ENCODE data around the gene FAM3D.
"Not testable (repeated sequence)": the region's sequence is repeated elsewhere in the genome, so short reads cannot be mapped to it uniquely, and the experiment has no call there.

Gene FAM3D

DNA sequence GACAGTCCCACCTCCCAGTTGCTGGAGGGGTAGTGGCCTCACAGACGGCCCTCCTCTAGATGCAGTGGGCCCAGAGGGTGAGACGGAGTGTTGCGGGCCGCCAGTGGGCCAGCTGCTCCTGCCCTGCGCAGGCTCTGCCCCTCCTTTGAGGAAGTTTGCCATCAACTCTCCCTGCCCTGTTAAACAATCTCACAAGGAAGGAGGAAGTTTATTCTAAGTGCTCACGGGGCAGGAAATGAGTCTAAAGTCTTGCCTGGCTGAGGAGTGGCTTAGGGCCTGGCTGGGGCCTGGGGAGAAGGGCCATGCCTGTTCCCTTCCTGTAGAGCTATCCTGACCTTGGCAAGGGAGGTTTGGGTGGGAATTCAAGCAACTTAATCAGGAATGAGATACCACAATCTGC is at the start of gene FAM3D:
TSS of gene FAM3D (minus strand) at position 92 of the 400 bp plus-strand sequence. CDS start 11,211 bp downstream, outside the sequence.
- no peak for DNase-seq

GRCh38 chr3:58713715-58714401 is 47.3 kb upstream of the FAM3D start:
- DNase-seq = no peak

DNA sequence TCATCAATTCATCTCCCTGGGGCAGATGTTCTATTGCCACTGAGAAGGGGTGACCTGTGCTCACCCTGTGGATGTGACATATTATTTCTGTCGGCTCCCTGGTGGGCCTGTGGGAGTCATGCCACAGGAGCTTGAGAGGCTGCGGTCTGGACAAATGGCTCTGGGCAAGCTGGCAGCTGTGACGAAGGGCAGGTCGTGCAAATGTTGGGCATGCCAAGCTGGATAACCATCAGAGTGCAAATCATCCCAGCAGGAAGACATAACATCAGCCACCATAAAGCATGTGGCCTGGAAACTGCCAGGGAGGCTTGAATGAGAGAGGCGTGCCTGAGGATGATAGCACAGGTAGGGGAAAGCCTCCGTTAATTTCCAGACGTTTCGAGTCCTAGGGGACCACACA is 45.3 kb upstream of the FAM3D start:
- DNase-seq = no peak

DNA sequence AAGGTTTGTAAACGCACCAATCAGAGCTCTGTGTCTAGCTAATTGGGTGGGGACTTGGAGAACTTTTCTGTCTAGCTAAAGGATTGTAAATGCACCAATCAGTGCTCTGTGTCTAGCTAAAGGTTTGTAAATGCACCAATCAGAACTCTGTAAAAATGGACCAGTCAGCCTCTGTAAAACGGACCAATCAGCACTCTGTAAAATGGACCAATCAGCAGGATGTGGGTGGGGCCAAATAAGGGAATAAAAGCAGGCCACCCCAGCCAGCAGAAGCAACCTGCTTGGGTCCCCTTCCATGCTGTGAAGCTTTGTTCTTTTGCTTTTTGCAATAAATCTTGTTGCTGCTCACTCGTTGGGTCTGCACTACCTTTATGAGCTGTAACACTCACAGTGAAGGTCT is 42.4 kb upstream of the FAM3D start:
- DNase-seq = not testable (repeated sequence)

- DNase-seq = no peak
These were observed 41.7 kb upstream of the FAM3D start for GRCh38 chr3:58708116-58708791.

DNA sequence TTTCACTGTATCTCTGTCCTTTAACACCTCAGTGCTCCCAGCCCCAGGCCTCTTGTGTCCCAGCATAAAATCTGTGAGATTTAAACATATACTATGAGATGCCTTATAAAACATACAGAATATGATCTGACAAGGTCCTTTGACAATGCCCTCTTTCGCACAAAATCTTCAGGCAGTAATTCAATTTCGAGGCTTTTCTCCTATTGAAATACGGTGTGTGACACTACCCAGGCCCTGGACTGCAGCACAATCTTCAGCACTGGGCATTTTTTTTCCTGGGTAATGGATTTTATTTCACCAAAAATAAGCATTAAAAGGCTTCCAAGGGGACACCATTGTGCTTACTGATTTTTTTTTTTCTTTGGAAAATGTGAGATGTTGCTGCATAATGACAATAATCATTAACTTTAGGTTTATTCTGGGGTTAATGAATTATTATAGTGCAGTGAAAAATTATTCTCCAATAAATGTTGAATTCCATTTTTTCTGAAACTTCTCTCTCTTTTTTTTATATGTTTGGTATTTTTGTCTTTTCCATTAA is 40.9 kb upstream of the FAM3D start:
- DNase-seq = no peak

GRCh38 chr3:58706395-58707167 is 40.0 kb upstream of the FAM3D start:
- DNase-seq = no peak

- no peak for DNase-seq
These were observed 38.2 kb upstream of the FAM3D start for GRCh38 chr3:58704745-58705144.

DNA sequence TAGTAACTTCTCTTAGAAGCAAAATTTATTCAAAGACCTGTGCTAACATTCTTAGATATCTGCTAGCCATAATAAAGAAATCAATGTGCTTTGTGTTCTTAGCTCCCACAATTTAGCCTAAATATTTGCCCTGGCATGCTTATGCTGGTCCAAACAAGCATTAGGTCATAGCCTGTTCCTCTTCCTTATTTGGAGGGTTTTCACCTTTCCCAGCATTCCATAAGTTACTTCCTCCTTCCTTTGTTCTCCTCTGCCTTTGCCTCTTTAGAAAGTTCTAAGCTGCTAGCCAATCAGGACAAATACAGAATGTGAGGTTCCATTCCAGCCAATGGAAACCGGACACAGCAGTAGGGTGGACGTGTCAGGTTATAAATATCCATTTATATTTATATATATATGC is 37.7 kb upstream of the FAM3D start:
- DNase-seq = not testable (repeated sequence)

- no peak for DNase-seq
These were observed 31.7 kb upstream of the FAM3D start for GRCh38 chr3:58698246-58698645.

GRCh38 chr3:58697561-58697960 is 31.0 kb upstream of the FAM3D start:
- no peak for DNase-seq

DNA sequence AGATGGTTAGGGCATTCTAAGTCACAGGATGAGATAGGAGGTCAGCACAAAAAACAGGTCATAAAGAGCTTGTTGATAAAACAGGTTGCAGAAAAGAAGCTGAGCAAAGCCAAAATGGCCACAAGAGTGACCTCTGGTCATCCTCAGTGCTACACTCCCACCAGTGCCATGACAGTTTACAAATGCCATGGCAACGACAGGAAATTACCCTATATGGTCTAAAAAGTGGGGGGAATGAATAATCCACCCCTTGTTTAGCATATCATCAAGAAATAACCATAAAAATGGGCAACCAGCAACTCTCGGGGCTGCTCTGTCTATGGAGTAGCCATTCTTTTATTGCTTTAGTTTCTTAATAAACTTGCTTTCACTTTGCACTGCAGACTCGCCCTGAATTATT is 30.2 kb upstream of the FAM3D start:
- not testable (repeated sequence) for DNase-seq

- no peak for DNase-seq
These were observed 29.5 kb upstream of the FAM3D start for GRCh38 chr3:58696093-58696492.

DNA sequence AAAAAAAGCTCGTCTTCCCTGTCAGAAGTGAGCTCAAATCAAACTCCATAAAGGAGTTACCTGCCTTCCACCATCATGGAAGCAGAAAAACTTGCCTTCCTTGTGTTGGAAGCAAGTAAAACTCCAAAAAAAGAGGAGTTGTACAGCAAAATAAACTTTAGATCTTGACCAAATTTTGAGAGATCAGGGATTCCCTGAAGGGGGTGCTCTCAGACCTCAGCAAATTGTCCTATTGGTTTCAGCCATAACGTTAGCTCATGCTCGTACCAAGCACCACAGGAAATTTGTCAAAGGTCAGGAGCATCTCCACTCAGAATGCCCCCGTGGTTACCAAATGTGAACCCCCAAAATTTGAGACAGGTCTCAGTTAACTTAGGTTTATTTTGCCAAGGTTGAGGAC is 28.7 kb upstream of the FAM3D start:
- not testable (repeated sequence) for DNase-seq

- no peak for DNase-seq
These were observed 27.6 kb upstream of the FAM3D start for GRCh38 chr3:58693940-58694850.

DNA sequence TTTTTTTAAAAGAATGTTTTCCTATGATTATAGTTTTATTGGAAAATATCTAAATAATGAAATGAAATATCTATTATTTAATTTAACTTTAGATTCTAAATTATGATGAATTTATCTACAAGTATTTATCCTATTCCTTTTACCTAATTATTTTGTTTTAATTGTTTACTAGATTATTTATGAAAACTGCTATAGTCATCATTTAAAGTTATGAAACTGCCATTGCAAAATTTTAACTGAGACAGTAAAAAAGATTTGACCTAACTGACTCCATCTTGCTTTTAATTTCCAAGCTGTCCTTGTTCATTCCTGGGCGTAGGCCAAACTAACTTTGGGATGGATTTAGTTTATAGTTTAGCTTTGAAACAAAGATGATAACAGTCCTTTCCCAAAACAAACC is 25.9 kb upstream of the FAM3D start:
- DNase-seq = no peak

DNA sequence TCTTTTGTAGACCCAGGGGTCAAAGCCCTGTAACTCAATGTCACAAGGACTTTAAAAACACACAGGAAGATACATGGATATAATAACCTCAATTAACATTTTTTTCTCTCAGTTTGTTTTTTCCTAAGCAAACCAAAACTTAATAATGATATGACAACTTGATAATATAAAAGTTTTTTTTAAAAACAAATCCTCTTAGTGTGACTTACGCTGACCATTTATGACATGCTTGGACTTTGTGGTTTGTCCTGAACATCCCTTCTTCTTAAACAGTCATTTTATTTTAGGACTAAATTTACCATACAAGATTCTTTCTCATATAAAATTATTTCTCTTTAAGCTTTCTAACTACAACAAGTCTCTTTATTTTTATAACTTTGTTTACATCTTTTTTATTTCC is 25.4 kb upstream of the FAM3D start:
- DNase-seq = no peak

DNA sequence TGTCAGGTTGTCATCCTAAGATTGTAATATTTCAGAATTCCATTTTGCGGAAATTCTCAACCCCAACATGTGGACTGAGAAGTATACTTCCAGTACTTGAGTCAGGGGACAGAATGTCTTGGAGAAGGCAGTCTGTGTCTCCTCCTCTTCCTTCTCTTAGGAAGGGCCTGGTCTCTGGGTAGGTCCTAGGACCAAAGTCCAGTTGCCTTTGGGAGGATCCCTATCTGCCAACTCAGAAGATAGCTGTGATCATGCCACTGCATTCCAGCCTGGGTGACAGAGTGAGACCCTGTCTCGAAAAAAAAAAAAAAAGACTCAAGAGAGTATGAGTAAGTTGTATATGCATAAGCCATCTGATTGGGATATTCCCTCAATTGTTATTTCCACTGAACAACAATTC is 23.9 kb upstream of the FAM3D start:
- no peak for DNase-seq

DNA sequence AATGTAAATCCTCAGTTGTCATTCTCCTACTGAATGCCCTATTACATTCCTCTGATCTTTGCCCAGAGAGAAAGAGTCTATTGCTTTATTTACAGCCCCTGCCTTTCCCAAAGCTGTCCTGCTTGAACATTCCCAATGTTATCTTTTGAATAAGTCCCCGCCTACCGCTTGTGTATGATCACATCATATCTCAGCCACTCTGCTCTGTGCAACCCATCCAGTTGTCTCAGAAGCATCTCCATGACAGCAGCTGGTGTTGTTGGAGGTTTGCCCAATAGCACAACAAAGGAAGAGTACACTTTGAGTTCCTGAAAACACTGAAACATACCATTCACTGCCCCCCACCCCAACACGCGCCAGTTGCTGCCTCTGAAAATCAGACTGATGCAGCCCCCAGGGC is 22.0 kb upstream of the FAM3D start:
- peak; percentile 28 to 40 for DNase-seq

DNA sequence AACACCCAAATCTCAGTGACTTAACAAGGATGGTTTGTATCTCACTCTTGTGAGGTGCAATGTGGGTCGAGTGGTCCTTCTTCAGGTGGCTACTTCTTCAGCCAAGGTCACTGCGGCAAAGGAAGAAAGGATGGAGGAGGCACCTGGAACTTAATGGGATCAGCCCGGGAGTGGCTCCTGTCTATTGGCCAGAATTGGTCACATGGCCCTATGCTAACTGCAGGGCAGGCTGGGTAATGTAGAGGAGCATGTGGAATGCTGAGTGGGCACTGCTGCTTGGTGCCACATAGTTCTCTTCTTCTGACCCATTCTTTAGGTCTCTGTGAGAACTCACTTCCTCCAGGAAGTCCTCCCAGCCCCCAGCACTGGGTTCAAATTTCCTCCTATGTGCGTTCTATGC is 20.3 kb upstream of the FAM3D start:
- no peak for DNase-seq

GRCh38 chr3:58685641-58686040 is 19.1 kb upstream of the FAM3D start:
- DNase-seq = no peak

- DNase-seq = no peak
These were observed 16.9 kb upstream of the FAM3D start for GRCh38 chr3:58683466-58683865.

Data from SHP77 (cell line).